HTR-8/SVneo (cell line): ENCODE data around the gene CYBRD1.

Experiments used
- DNase-seq: peaks from one replicate; pipeline ENCODE4 v3.0.0; 2011; ENCODE audit warnings: low spot score, mixed read lengths; ENCODE audit not compliant: insufficient read length
- FAIRE-seq: peaks from 2 replicates; lab custom pipeline; 2011; peaks lifted over from hg19 to GRCh38; lab: Jason Lieb, UNC

The CYBRD1 gene

GRCh38 chr2:171592036-171592555 lies 69.8 kb downstream of the CYBRD1 start:
- DNase-seq: no peak
- FAIRE-seq: no peak

- DNase-seq (no peak), FAIRE-seq (no peak)
These were observed 73.2 kb downstream of the CYBRD1 start for GRCh38 chr2:171595456-171595855.

DNA sequence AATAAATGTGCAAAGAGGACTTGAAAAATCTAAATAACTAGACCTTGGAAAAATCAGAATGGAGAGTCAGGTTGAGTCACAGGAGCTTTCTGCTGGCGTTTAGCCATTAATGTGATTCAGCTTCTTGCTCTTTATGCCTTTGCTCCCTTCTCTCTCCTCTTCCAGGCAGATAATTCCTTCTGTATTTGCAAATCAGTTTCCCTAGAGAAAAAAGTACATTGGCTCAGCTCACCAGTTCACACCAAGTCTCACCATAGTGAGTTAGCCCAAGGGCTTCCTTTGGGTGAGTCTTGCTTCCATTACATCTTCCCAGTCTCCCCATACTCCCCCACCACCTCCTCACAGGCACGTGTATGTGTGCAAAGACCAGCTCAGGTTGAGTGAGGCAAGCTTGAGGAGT lies 73.6 kb downstream of the CYBRD1 start:
- FAIRE-seq (no peak), DNase-seq (peak; percentile 41)

DNA sequence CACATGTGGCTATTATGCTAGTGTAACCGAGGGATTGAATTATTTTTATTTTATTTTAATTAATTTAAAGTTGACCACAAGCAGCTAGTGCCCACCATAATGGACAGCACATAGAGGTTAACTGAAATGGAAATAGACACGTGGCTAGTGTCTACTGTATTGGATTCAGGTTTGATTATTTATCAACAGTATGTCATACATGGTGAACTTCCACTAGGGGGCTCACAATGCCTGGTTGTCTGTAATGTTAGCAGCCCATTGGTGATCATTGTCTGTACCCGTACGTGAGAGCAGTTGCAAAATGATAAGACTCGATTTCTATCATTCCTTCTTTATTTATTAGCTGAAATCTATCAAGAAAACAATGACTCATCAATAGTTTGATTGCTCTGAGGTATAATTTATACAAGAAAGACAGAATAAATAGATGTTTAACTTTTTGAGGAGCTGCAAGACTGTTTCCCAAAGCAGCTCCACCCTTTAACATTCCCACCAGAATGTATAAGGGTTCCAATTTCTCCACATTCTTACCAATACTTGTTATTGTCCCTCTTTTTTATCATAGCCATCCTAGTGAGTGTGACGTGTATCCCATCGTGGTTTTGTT lies 76.5 kb downstream of the CYBRD1 start:
- FAIRE-seq (no peak), DNase-seq (peak; percentile 85)

GRCh38 chr2:171600126-171600525 lies 77.9 kb downstream of the CYBRD1 start:
- no peak for FAIRE-seq
- no peak for DNase-seq

GRCh38 chr2:171602352-171602751 lies 80.1 kb downstream of the CYBRD1 start:
- DNase-seq (no peak), FAIRE-seq (no peak)
